GM12878 (cell line): ENCODE data around the gene SRPK2. TPM values are rescaled to one million over a fixed set of nuclear protein-coding genes. Genes with fewer than 3 reads are reported as not detected.

Experiments used
- ATAC-seq: fragments of 200-7000 bp; cut with Tn5 transposase; 3 replicates; pipeline ENCODE4 v1.9.1; 2020; ENCODE audit warnings: mild to moderate bottlenecking, moderate library complexity
- BruUV-seq: library from RNA; stranded (reverse); fragments of 400-500 nt; replicated peaks from 2 replicates; lab custom pipeline; 2021; lab: Mats Ljungman, UMichigan
- CTCF ChIA-PET: fragments of 300-600 bp; sonication (Branson Sonifier 250); formaldehyde crosslinking; extraction: SDS; loops from one replicate; lab custom pipeline; 2021; ENCODE audit warnings: inconsistent platforms; lab: Yijun Ruan, JAX
- POLR2A ChIA-PET: fragments of 350-600 bp; formaldehyde crosslinking; extraction: SDS; loops from one replicate; lab custom pipeline; 2021; ENCODE audit warnings: inconsistent platforms; lab: Charles Lee
- RAD21 ChIA-PET: fragments of 300-600 bp; sonication (Branson Sonifier 250); formaldehyde crosslinking; loops from one replicate; lab custom pipeline; 2023; ENCODE audit warnings: antibody characterized with exemption; ENCODE audit not compliant: unreplicated experiment; lab: Charles Lee
- SMC1A ChIA-PET: fragments of 300-600 bp; sonication (Branson Sonifier 250); formaldehyde crosslinking; loops from one replicate; lab custom pipeline; 2023; ENCODE audit not compliant: unreplicated experiment, uncharacterized antibody; lab: Charles Lee
- DNase-seq: peaks from one replicate; pipeline ENCODE4 v3.0.0-alpha.2; 2011; ENCODE audit warnings: low read depth, low spot score
- FAIRE-seq: peaks from 3 replicates; lab custom pipeline; 2011; peaks lifted over from hg19 to GRCh38; lab: Jason Lieb, UNC
- H2AFZ ChIP-seq: 2 replicates; pipeline ENCODE4 v1.6.0; 2011; ENCODE audit warnings: low read depth, low read length, control low read depth; ENCODE audit not compliant: control insufficient read depth
- H3K27ac ChIP-seq: 2 replicates; pipeline ENCODE4 v1.5.1; 2011; ENCODE audit warnings: control low read depth; ENCODE audit not compliant: control insufficient read depth, insufficient read depth
- H3K27me3 ChIP-seq, 2 experiments: replicated peaks in 1 of 2; 2 replicates each; pipeline versions ENCODE4 v1.6.0 to v1.6.1; 2011; ENCODE audit warnings: low read length in 1 of 2; ENCODE audit not compliant: control insufficient read depth in 2 of 2, insufficient read depth in 2 of 2
- H3K36me3 ChIP-seq, 2 experiments: 2 replicates each; pipeline ENCODE4 v1.5.1; 2011; ENCODE audit warnings: low read length in 1 of 2; ENCODE audit not compliant: control insufficient read depth in 2 of 2, insufficient read depth in 2 of 2
- H3K4me1 ChIP-seq: 2 replicates; pipeline ENCODE4 v1.6.1; 2011; ENCODE audit warnings: mild to moderate bottlenecking, low read length, moderate library complexity, mixed read lengths; ENCODE audit not compliant: control insufficient read depth, insufficient read depth
- H3K4me2 ChIP-seq: 2 replicates; pipeline ENCODE4 v1.6.0; 2011; ENCODE audit warnings: control low read depth; ENCODE audit not compliant: control insufficient read depth, insufficient read depth
- H3K4me3 ChIP-seq: fragments of 200-600 bp; sonication (generic); 2 replicates; pipeline ENCODE4 v1.5.1; 2016
- H3K79me2 ChIP-seq: 2 replicates; pipeline ENCODE4 v1.6.0; 2011; ENCODE audit warnings: low read length; ENCODE audit not compliant: control insufficient read depth, insufficient read depth
- H3K9ac ChIP-seq: 2 replicates; pipeline ENCODE4 v1.8.0; 2011; ENCODE audit warnings: low read length, control low read depth, mixed read lengths; ENCODE audit not compliant: control insufficient read depth, insufficient read depth
- H3K9me3 ChIP-seq: replicated peaks from 3 replicates; pipeline ENCODE4 v1.5.1; 2011; ENCODE audit warnings: mild to moderate bottlenecking, low read length; ENCODE audit not compliant: control insufficient read depth, insufficient read depth
- H4K20me1 ChIP-seq: 2 replicates; pipeline ENCODE4 v1.6.0; 2011; ENCODE audit not compliant: control insufficient read depth, insufficient read depth
- CBFB ChIP-seq: IDR thresholded peaks from 2 replicates; pipeline ENCODE4 v1.6.1; 2016; ENCODE audit warnings: antibody characterized with exemption, low read depth
- NFYA ChIP-seq: IDR thresholded peaks from 2 replicates; pipeline ENCODE4 v1.6.1; 2011; ENCODE audit warnings: low read depth, mild to moderate bottlenecking, low read length, improper control_type of control experiment, borderline replicate concordance
- NR2C1 ChIP-seq: fragments of 450-650 bp; IDR thresholded peaks from 2 replicates; pipeline ENCODE4 v1.6.1; 2017; ENCODE audit warnings: antibody characterized with exemption, mild to moderate bottlenecking, moderate library complexity
- RUNX3 ChIP-seq: IDR thresholded peaks from 2 replicates; pipeline ENCODE4 v1.6.1; 2012; ENCODE audit warnings: low read length, inconsistent platforms
- SREBF1 ChIP-seq: IDR thresholded peaks from 2 replicates; pipeline ENCODE4 v1.6.1; 2012; ENCODE audit warnings: mild to moderate bottlenecking, low read length
- SUPT20H ChIP-seq: IDR thresholded peaks from 2 replicates; pipeline ENCODE4 v1.6.1; 2011; ENCODE audit warnings: low read depth, mild to moderate bottlenecking, low read length, moderate library complexity, borderline replicate concordance; ENCODE audit not compliant: control insufficient read depth
- ZBED1 ChIP-seq: IDR thresholded peaks from 2 replicates; pipeline ENCODE4 v1.6.1; 2016; ENCODE audit warnings: borderline replicate concordance
- ZNF24 ChIP-seq: fragments of 450-650 bp; IDR thresholded peaks from 2 replicates; pipeline ENCODE4 v1.6.1; 2017; ENCODE audit warnings: antibody characterized with exemption, mild to moderate bottlenecking
- ZNF384 ChIP-seq: IDR thresholded peaks from 2 replicates; pipeline ENCODE4 v1.6.1; 2012; ENCODE audit warnings: low read depth, mild to moderate bottlenecking, low read length, improper control_type of control experiment, borderline replicate concordance
- WGBS: methylation state at CpG from one replicate; pipeline ENCODE4 v1.1.6; 2016; ENCODE audit warnings: low lambda C conversion rate; ENCODE audit not compliant: insufficient replicate concordance, insufficient coverage; ENCODE audit errors: missing lambda C conversion rate; 5-methylcytosine and 5-hydroxymethylcytosine counted together
- in situ Hi-C: fragments of 300-500 bp; cut with MboI; formaldehyde crosslinking; loops from 9 replicates; pipeline ENCODE4 v1.14.3; 2018; ENCODE audit warnings: mixed read lengths
- intact Hi-C: fragments of 100-400 bp; cut with micrococcal nuclease; formaldehyde crosslinking; loops from one replicate; pipeline ENCODE4 v1.14.2; 2022; ENCODE audit not compliant: unreplicated experiment
- polyA plus RNA-seq, 11 experiments: library from polyadenylated mRNA; depleted of rRNA in 4 of 11; unstranded in 6 of 11; stranded (reverse) in 5 of 11; fragments of >200 nt; fragmentation: Nextera tagmentation in 4 of 11; fragmentation: Illumina TruSeq in 1 of 11; extraction: Ambion mirVana in 4 of 11; extraction: Trizol in 1 of 11; gene quantifications; 1 replicate in 1 of 11; 2 replicates in 10 of 11; pipeline versions ENCODE4 v1.2.1 to v1.2.3, GENCODE V29; 2011 to 2016; ENCODE audit warnings: inconsistent platforms in 2 of 11, missing spikeins in 2 of 11, low read depth in 1 of 11
- total RNA-seq, 4 experiments: library from RNA; depleted of rRNA in 3 of 4; stranded (reverse); fragments of >200 nt in 3 of 4; fragmentation: Illumina TruSeq in 1 of 4; extraction: Trizol in 1 of 4; gene quantifications; 2 replicates each; pipeline versions ENCODE4 v1.2.1 to v1.2.3, GENCODE V29; 2013 to 2021
- TF ChIP-seq, protein P1 (sequence below): fragments of 150-350 bp; IDR thresholded peaks from 2 replicates; pipeline ENCODE4 v1.6.1; 2014; ENCODE audit warnings: mild to moderate bottlenecking, low read depth, low read length

SRPK2 gene
- total and polyA plus RNA-seq, 10 of the 15 experiments (the other 5 are each of a cell fraction or from before 2014, with no cell fraction given) = 13.2 to 32.8 (median 24.5) TPM

DNA sequence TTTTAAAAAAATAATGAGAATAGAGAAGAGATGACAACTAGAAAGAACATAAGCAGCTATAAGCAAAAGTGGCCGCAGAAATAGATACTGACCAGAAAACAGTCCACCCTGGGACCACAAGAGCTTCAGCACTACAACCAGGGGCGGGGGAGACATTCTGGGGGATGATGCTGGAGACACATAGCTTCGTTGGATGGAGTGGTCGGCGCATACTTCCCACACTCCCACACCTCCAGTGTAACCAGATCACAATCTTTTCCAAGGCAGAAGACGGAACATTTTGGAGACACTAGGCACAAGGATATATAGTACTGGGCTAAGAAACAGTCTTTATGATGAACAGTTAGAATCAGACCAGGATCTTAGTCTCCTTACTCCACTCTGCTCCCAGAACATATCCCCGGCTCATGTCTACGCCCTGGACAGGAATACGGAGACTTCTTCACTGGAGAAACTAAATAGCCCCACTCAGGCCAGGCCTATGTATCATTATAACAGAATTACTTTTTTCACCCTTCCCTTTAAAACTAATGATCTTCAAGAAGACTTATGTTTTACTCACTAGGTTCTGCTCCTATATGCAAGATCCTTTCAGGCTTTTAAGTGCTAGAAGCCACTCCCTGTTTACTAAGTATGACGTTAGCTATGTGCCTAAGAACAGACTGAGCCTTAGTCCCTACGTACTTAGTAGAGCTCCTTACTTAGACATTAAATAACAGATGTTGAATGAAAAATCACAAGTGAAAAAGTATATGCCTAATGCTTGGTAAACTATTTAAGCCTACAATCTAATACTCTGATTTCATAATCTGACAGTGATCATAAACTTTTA is 169.6 kb downstream of the SRPK2 start:
- intact Hi-C loops = no loop called here
- 90% methylated on average over 11 of the region's 11 CpGs for WGBS
- H3K4me3 ChIP-seq = no peak overlapping the region
- no peaks in the 10 kb centered on the region for H3K36me3 ChIP-seq
- ChIA-PET POLR2A (no interaction called here), RAD21 (interaction anchor here (1.1 kb wide), 1 partner anchor 238 kb away, joined by 3 read pairs; no protein-coding TSS in a partner anchor), SMC1A (interaction anchor here (0.8 to 1.7 kb wide), 3 partner anchors 9 to 23 kb away, joined by 3 to 5 read pairs (median 3); no protein-coding TSS in a partner anchor), CTCF (no interaction called here)
- no peak overlapping the region for H3K9ac ChIP-seq
- H4K20me1 ChIP-seq = no peaks in the 10 kb centered on the region
- DNase-seq (no peak), FAIRE-seq (no peak), ATAC-seq (no peak)
- no peak overlapping the region for H3K27ac ChIP-seq
- in situ Hi-C loops = no loop called here
- H3K9me3 ChIP-seq = no peaks in the 10 kb centered on the region
- no peak overlapping the region for H3K4me2 ChIP-seq
- no peaks in the 10 kb centered on the region for H3K27me3 ChIP-seq
- H2AFZ ChIP-seq = no peak overlapping the region
- H3K79me2 ChIP-seq = peaks cover 8% of the 10 kb centered on the region
- no peak for TF ChIP-seq ZNF384
- TF ChIP-seq SUPT20H = no peak
- no peak for TF ChIP-seq SREBF1
- TF ChIP-seq NR2C1 = no peak
- no peak for TF ChIP-seq ZNF24
- no peak for TF ChIP-seq CBFB
- TF ChIP-seq, protein P1, sequence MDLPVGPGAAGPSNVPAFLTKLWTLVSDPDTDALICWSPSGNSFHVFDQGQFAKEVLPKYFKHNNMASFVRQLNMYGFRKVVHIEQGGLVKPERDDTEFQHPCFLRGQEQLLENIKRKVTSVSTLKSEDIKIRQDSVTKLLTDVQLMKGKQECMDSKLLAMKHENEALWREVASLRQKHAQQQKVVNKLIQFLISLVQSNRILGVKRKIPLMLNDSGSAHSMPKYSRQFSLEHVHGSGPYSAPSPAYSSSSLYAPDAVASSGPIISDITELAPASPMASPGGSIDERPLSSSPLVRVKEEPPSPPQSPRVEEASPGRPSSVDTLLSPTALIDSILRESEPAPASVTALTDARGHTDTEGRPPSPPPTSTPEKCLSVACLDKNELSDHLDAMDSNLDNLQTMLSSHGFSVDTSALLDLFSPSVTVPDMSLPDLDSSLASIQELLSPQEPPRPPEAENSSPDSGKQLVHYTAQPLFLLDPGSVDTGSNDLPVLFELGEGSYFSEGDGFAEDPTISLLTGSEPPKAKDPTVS = no peak
- no peak for TF ChIP-seq RUNX3
- TF ChIP-seq ZBED1 = no peak
- no peak for TF ChIP-seq NFYA
- BruUV-seq = no TSS peak
- no peaks in the 10 kb centered on the region for H3K4me1 ChIP-seq
